ENCODE results near the gene PXN. TPM values are rescaled to one million over a fixed set of nuclear protein-coding genes. Genes with fewer than 3 reads are reported as not detected.
"Not testable (repeated sequence)": the region's sequence is repeated elsewhere in the genome, so short reads cannot be mapped to it uniquely, and the experiment has no call there.

The PXN gene
- total RNA-seq, 2 experiments from 2014 or later: 201 to 236 TPM

DNA sequence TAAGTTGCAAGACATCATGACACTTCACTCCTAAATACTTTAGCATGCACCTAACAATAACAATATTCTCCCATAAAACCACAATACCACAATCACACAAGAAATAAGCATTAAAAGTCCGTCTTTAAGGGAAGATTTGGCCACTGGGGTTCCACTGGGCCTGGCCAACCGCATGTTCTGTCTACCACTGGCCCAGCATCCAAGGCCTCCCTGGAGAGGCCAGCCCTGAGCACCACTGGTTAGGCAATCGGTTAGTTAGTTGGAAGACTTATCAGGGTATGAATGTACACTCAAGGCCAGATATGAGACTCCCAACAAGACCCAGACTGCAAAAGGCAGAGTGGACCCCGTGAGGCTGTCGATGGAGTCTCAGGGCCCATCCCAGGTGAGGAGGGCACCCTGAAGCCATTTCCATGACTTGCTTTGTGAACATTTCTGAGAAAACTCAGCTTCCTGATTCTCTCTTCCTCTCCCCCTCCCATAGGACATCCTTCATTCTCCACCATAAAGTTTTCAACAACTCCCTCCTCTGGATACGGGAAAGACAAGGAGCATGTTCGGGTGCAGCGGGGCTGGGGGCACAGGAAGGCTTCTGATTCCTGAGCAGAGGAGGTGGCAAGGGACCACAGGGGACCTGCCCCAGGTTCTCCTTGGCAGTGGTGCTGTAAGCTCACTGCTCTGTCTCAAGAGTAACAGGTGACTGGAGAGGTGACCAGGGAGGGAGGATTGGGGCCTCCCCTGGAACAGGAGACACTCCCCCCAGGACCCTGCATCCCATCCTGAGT, 5.9 kb downstream of the PXN start:
- Mint-ChIP-seq H3K27ac (peak overlapping the region; percentile 77), H3K27me3 (no peaks in the 10 kb centered on the region), H3K36me3 (ENCODE audit: low read depth) (peaks cover 69% of the 10 kb centered on the region), H3K4me1 (peaks cover 85% of the 10 kb centered on the region), H3K4me3 (peak overlapping the region; percentile 21), H3K9me3 (no peaks in the 10 kb centered on the region)
- DNase-seq: no peak
- CTCF ChIA-PET: interaction anchor here (0.8 to 26.1 kb wide), 3 partner anchors 20 to 58 kb away, joined by 5 to 546 read pairs (median 90); partner anchors contain the start of gene RPLP0
- POLR2A ChIA-PET: interaction anchor here (0.8 kb wide), 1 partner anchor 58 kb away, joined by 3 read pairs; the partner anchor contains the start of gene RPLP0

DNA sequence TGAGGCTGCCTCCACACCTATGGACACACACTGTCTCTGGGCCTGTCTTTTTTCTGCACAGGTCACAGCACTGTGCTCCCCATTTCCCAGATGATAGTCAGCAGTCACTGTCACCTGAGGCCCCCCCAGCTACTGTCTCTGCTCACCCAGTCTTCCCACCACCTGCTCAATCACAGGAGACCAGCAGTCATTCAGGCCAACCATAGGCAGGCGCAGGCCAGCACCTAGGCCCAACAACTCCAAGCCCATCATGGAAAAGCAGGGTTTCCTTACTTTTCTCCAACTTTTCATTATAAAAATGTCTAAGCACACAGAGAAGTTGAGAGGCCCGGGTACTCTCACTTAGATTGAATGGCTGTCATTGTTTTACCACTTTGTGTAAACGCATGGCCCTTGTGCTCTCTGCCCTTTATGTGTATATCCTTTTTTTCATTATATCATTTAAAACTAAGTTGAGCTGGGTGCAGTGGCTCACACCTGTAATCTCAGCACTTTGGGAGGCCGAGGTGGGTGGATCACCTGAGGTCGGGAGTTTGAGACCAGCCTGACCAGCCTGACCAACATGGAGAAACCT, 7.1 kb downstream of the PXN start:
- H3K27ac Mint-ChIP-seq: peak overlapping the region; percentile 67
- H3K4me1 Mint-ChIP-seq: peaks cover 88% of the 10 kb centered on the region
- H3K9me3 Mint-ChIP-seq: no peaks in the 10 kb centered on the region
- ChIA-PET POLR2A (interaction anchor here (0.6 kb wide), 1 partner anchor 33 kb away, joined by 5 read pairs; no protein-coding TSS in a partner anchor), CTCF (interaction anchor here (26.1 kb wide), 1 partner anchor 33 kb away, joined by 546 read pairs; no protein-coding TSS in a partner anchor)
- no peaks in the 10 kb centered on the region for H3K27me3 Mint-ChIP-seq
- H3K4me3 Mint-ChIP-seq: no peak overlapping the region
- DNase-seq: no peak
- peaks cover 65% of the 10 kb centered on the region for H3K36me3 Mint-ChIP-seq (ENCODE audit: low read depth)

GRCh38 chr12:120257041-120257821, 8.3 kb downstream of the PXN start:
- DNase-seq: no peak
- no peaks in the 10 kb centered on the region for H3K27me3 Mint-ChIP-seq
- H3K4me3 Mint-ChIP-seq: no peak overlapping the region
- CTCF ChIA-PET: interaction anchor here (0.6 to 26.1 kb wide), 5 partner anchors 8 to 56 kb away, joined by 4 to 546 read pairs (median 5); partner anchors contain the start of genes PXN and RPLP0
- H3K9me3 Mint-ChIP-seq: no peaks in the 10 kb centered on the region
- POLR2A ChIA-PET: interaction anchor here (0.6 to 0.8 kb wide), 2 partner anchors 34 to 36 kb away, joined by 3 to 5 read pairs; partner anchors contain the start of genes RNU4-1 and RNU4-2
- peaks cover 90% of the 10 kb centered on the region for H3K4me1 Mint-ChIP-seq
- peak overlapping the region; percentile 67 for H3K27ac Mint-ChIP-seq
- peaks cover 63% of the 10 kb centered on the region for H3K36me3 Mint-ChIP-seq (ENCODE audit: low read depth)

GRCh38 chr12:120254809-120255208, 10.7 kb downstream of the PXN start:
- ChIA-PET CTCF (interaction anchor here (0.8 to 26.1 kb wide), 6 partner anchors 8 to 54 kb away, joined by 3 to 546 read pairs (median 10); partner anchors contain the start of genes PXN, RPLP0 and SIRT4), POLR2A (no interaction called here)
- no peaks in the 10 kb centered on the region for H3K9me3 Mint-ChIP-seq
- DNase-seq: no peak
- peaks cover 67% of the 10 kb centered on the region for H3K36me3 Mint-ChIP-seq (ENCODE audit: low read depth)
- H3K27me3 Mint-ChIP-seq: no peaks in the 10 kb centered on the region
- H3K27ac Mint-ChIP-seq: peak overlapping the region; percentile 97
- H3K4me3 Mint-ChIP-seq: peak overlapping the region; percentile 1
- peaks cover 89% of the 10 kb centered on the region for H3K4me1 Mint-ChIP-seq

GRCh38 chr12:120253313-120253712, 12.2 kb downstream of the PXN start:
- POLR2A ChIA-PET: not testable (repeated sequence)
- H3K36me3 Mint-ChIP-seq (ENCODE audit: low read depth): peaks cover 73% of the 10 kb centered on the region
- peak; percentile 76 for DNase-seq

DNA sequence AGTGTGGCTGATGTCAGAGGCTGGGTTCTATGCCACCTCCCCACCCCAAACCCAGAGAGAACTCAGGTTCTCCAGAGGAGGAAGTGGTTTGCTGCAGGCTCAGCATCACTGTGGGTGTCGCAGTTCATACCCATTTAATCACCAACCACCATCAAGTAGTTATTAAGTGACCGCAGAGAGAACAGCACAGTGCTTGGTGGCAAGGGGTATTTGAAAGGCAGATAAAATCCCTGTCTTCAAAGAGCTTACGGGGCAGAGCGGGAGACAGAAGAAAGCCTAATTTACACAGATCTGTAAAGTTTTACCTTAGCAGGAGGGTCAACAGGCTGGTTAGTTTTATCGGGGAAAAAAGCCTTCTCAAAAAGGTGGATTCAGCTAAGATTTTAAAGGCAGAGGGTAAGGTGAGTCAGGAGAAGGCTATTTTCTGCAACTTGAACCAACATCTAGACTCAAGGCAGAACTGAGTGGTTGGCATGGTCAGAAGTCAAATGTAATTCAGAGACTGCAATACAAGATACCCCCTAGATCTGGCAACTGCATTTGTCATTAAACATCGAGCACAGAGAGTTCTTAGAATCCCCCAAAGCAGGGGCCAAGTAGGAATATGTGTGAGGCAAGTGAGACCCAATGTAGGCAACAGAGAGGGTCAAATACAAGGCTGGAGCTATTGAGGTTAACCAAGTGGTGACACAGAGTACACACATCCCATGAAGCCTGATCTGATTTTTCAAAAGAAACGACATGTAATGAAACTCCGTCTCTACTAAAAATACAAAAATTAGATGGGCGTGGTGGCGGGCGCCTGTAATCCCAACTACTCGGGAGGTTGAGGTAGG, 13.2 kb downstream of the PXN start:
- peak; percentile 88 for DNase-seq
- peaks cover 91% of the 10 kb centered on the region for H3K4me1 Mint-ChIP-seq
- no peaks in the 10 kb centered on the region for H3K9me3 Mint-ChIP-seq
- peak overlapping the region; percentile 74 for H3K4me3 Mint-ChIP-seq
- ChIA-PET POLR2A (interaction anchor here (2.9 kb wide), 1 partner anchor 39 kb away, joined by 13 read pairs; the partner anchor contains the start of gene RNU4-2), CTCF (interaction anchor here (0.6 to 26.1 kb wide), 9 partner anchors 11 to 51 kb away, joined by 3 to 546 read pairs (median 4); partner anchors contain the start of genes PXN, RPLP0 and SIRT4)
- H3K36me3 Mint-ChIP-seq (ENCODE audit: low read depth): peaks cover 76% of the 10 kb centered on the region
- H3K27ac Mint-ChIP-seq: peak overlapping the region; percentile 97
- no peaks in the 10 kb centered on the region for H3K27me3 Mint-ChIP-seq

More at GRCh38 chr12:120253313-120253712, 12.2 kb downstream of the PXN start:
- H3K9me3 Mint-ChIP-seq, H3K27me3 Mint-ChIP-seq: not testable (repeated sequence)
- Mint-ChIP-seq H3K4me1 (peaks cover 93% of the 10 kb centered on the region), H3K4me3 (peak overlapping the region; percentile 74), H3K27ac (peak overlapping the region; percentile 97)
- CTCF ChIA-PET: interaction anchor here (0.9 to 26.1 kb wide), 8 partner anchors 10 to 52 kb away, joined by 3 to 546 read pairs (median 4); partner anchors contain the start of genes PXN, RPLP0 and SIRT4

GRCh38 chr12:120251364-120252070, 14.0 kb downstream of the PXN start:
- ChIA-PET CTCF (interaction anchor here (1.2 to 26.1 kb wide), 4 partner anchors 11 to 26 kb away, joined by 3 to 546 read pairs (median 20); no protein-coding TSS in a partner anchor), POLR2A (interaction anchor here (2.9 kb wide), 1 partner anchor 40 kb away, joined by 13 read pairs; the partner anchor contains the start of gene RNU4-2)
- not testable (repeated sequence) for H3K9me3 Mint-ChIP-seq, DNase-seq, H3K27me3 Mint-ChIP-seq
- Mint-ChIP-seq H3K36me3 (ENCODE audit: low read depth) (peaks cover 73% of the 10 kb centered on the region), H3K4me1 (peaks cover 88% of the 10 kb centered on the region), H3K27ac (peak overlapping the region; percentile 97), H3K4me3 (peak overlapping the region; percentile 74)

DNA sequence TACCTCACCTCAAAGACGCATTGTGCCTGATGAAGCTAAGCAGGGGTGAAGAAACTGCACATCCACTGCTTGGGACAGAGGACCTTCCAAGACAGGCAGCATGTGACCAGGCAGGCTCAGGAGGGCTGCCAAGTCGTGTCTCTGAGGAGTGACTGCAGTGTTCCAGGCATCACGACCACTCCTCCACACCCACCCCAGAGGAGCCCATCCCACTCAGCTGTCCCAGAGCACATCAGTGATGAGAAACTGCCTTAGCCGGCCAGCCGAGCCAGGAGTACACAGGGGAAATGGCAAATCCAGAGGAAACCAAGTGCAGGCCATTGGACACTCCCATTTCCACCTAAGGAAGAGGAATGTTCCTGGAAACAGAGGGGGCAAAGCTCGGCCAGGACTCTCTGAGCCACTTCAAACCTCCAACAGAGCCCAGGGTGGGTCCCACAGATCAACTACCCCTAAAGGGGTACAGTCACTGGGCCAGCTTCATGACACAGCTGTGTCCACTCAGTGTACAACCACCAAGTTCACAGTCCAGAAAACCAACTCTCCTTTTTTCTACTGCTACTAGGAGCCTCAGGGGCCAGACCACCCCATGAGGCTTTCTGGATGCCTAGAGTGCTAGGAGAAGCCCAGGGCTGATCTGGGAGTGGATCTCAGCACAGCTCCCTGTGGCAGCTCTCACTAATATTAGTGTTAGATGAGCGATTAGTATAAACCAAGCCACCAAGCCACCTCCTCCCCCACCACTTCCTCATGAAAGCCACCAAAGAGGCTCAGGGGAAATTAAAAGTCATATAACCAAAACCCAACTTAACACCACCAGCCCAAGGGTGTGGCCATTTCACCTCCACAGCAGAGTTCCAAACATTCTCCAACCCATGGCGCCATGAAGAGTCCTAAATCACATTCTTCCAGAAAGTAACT, 15.4 kb downstream of the PXN start:
- POLR2A ChIA-PET: interaction anchor here (0.5 to 2.9 kb wide), 4 partner anchors 12 to 53 kb away, joined by 3 to 13 read pairs (median 4); partner anchors contain the start of gene RNU4-2
- Mint-ChIP-seq H3K4me1 (peaks cover 82% of the 10 kb centered on the region), H3K27me3 (no peaks in the 10 kb centered on the region), H3K4me3 (peak overlapping the region; percentile 65), H3K36me3 (ENCODE audit: low read depth) (peaks cover 65% of the 10 kb centered on the region), H3K9me3 (no peaks in the 10 kb centered on the region), H3K27ac (peak overlapping the region; percentile 97)
- DNase-seq: peak; percentile 59
- CTCF ChIA-PET: interaction anchor here (0.9 to 26.1 kb wide), 11 partner anchors 10 to 163 kb away, joined by 3 to 546 read pairs (median 4); partner anchors contain the start of genes PXN and RPLP0

GRCh38 chr12:120249266-120249874, 16.2 kb downstream of the PXN start:
- H3K4me1 Mint-ChIP-seq: peaks cover 79% of the 10 kb centered on the region
- H3K36me3 Mint-ChIP-seq (ENCODE audit: low read depth): peaks cover 62% of the 10 kb centered on the region
- H3K4me3 Mint-ChIP-seq: peak overlapping the region; percentile 65
- H3K27ac Mint-ChIP-seq: peak overlapping the region; percentile 79
- H3K27me3 Mint-ChIP-seq: no peaks in the 10 kb centered on the region
- ChIA-PET POLR2A (interaction anchor here (1.0 to 2.9 kb wide), 3 partner anchors 13 to 42 kb away, joined by 3 to 13 read pairs (median 6); partner anchors contain the start of gene RNU4-2), CTCF (interaction anchor here (0.7 to 26.1 kb wide), 10 partner anchors 9 to 162 kb away, joined by 3 to 546 read pairs (median 4); partner anchors contain the start of genes PXN and RPLP0)
- H3K9me3 Mint-ChIP-seq: no peaks in the 10 kb centered on the region
- DNase-seq: no peak
